GM12892 (cell line): Measurements from ENCODE around the gene RAD23B. TPM values are rescaled to one million over a fixed set of nuclear protein-coding genes. Genes with fewer than 3 reads are reported as not detected.

Source experiments
- DNase-seq: peaks from one replicate; pipeline ENCODE4 v3.0.0; 2011; ENCODE audit not compliant: insufficient read length
- FAIRE-seq: peaks from 2 replicates; lab custom pipeline; 2011; peaks lifted over from hg19 to GRCh38; lab: Jason Lieb, UNC
- POLR2A ChIP-seq: IDR thresholded peaks from 2 replicates; pipeline ENCODE4 v1.6.1; 2011; ENCODE audit warnings: low read depth, low read length, control low read depth
- POLR2AphosphoS5 ChIP-seq: IDR thresholded peaks from 2 replicates; pipeline ENCODE4 v1.6.1; 2011; ENCODE audit warnings: low read depth, low read length, control low read depth
- TAF1 ChIP-seq: IDR thresholded peaks from 2 replicates; pipeline ENCODE4 v1.6.1; 2011; ENCODE audit warnings: low read depth, mild to moderate bottlenecking, control low read depth, low read length, borderline replicate concordance
- polyA plus RNA-seq: library from polyadenylated mRNA; unstranded; fragments of >200 nt; gene quantifications from one replicate; pipeline ENCODE4 v1.2.1, GENCODE V29; 2012; ENCODE audit warnings: missing spikeins, inconsistent platforms; ENCODE audit not compliant: missing spikeins

Gene RAD23B
- 76.7 TPM for polyA plus RNA-seq

DNA sequence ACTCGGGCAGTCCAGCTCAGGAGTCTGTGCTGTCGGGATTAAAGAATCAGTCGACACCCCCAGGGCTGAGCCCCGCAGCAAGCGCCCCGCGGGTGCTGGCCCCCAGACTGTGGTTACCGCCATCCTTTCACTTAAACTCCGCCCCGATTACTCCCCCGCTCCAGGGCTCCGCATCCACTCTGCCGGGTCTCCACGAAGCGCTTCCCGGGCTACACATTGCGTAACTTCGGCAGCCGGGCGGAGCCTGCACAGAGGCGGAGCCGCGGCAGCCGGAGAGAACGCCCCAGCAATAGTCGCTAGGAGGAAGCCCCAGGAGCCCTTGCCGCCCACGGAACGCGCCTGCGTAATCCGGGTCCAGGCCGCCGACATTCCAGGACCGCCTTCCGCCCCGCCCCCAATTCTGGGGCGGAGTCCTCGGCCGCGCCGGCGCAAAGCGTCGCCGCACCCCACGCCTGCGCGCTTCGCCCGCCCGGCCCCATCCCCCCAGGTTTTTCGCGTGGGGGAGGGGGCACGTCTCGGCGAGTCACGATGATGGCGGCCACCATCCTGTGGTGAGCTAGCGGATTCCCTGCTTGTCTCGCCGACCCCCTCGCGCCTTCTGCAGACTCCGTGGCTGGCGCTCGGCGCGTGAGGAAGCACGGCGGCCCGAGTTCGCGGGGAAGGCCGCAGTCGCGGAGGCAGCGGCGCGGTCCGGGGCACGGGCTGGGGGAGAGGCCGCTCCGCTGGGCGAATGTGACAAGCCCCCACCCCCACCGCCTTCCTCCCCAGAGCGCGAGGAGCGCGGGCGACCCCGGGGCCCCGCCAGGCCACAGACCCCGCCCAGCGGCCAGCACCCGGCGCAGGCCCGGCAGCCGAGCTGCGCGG lies at the start of gene RAD23B:
Gene RAD23B, plus strand, starts transcription at position 521 of the 864 bp plus-strand sequence. CDS start 351 bp downstream, outside the sequence.
- FAIRE-seq (peak; percentile 96), DNase-seq (peak; percentile 80)
- TF ChIP-seq POLR2A, result peak; percentile 91
- peak; percentile 89 for TF ChIP-seq TAF1
- TF ChIP-seq POLR2AphosphoS5, result peak; percentile 81

DNA sequence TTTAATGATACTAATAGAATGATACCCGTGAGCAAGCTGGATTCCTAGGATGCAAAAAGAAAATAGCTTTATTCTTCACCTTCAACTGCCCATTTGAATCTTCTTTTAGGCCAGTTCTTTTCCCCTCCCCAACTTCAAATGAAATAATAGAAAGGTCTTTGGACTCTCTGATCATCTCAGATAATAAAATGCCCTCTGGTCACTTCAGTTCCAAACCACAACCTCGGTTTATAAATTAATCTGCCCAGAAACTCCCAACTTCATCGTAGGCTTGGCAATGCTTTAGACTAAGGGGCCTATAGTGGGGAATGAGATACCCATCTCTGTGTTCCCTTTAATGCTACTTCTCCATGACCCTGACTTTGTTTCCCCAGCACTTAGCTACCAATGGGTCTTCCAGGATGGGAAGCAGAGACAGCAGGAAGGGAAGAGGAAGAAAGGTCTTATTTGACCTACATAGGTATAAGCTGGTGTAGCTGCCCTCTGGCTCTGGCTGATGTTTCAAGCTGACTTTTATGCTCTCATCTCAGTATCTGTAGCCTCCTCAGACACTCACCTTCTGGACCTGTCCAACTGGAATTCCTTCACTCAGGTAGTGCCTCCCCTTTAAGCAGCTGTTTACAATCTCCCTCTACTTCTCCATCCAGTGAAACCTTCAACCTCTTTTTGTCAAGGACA lies 47.2 kb upstream of the RAD23B start:
- FAIRE-seq (no peak), DNase-seq (no peak)
- no peak for TF ChIP-seq POLR2AphosphoS5
- TF ChIP-seq TAF1, result no peak
- TF ChIP-seq POLR2A, result no peak

DNA sequence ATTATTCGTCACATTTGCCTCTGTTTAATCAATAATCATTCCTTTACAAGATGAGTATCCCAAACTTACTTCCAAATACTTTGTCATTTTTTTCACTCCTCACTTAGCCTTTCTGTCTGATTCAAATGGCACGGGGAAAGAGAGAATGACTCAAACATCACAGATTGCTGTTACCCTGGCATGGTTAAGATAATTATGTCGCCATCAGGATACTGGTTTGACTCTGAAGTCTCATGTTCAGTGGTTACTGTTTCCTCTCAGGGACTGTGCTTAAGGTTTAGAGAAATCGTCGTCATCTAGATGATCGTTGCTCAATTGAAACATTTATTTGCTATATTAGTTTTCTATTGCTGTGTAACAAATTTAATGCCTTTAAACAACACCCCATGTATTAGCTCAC lies 45.2 kb upstream of the RAD23B start:
- no peak for FAIRE-seq
- TF ChIP-seq POLR2AphosphoS5, result no peak
- no peak for TF ChIP-seq POLR2A
- no peak for TF ChIP-seq TAF1
- DNase-seq, result no peak

DNA sequence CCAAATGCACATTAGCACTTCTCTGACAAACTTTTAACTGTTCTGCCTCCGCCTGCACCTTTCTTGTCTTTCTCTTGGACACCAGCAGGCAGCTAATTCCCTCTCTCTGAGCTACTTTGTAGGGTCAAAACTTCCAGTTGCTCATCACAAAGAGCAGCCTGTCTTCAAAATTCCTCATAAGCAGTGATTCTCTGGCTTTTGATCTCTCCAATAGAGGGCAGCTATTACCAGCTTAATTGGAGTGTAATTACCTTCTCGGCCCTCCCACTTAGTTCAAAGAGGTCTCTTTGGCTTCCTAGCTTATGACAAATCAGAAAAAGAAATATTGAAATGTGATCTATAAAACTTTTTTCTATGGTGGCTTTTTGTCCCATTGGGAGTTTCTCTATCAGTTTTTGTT lies 43.6 kb upstream of the RAD23B start:
- DNase-seq (no peak), FAIRE-seq (no peak)
- TF ChIP-seq POLR2AphosphoS5, result no peak

- TF ChIP-seq POLR2AphosphoS5, result no peak
- TF ChIP-seq POLR2A, result no peak
- no peak for TF ChIP-seq TAF1
- DNase-seq (no peak), FAIRE-seq (no peak)
These were observed 42.8 kb upstream of the RAD23B start for GRCh38 chr9:107240260-107240659.

GRCh38 chr9:107242073-107243030 lies 40.7 kb upstream of the RAD23B start:
- FAIRE-seq (no peak), DNase-seq (no peak)
- TF ChIP-seq POLR2A (no peak), POLR2AphosphoS5 (no peak), TAF1 (no peak)

GRCh38 chr9:107243742-107244141 lies 39.3 kb upstream of the RAD23B start:
- TF ChIP-seq TAF1 (no peak), POLR2A (no peak), POLR2AphosphoS5 (no peak)
- DNase-seq, result no peak
- no peak for FAIRE-seq

DNA sequence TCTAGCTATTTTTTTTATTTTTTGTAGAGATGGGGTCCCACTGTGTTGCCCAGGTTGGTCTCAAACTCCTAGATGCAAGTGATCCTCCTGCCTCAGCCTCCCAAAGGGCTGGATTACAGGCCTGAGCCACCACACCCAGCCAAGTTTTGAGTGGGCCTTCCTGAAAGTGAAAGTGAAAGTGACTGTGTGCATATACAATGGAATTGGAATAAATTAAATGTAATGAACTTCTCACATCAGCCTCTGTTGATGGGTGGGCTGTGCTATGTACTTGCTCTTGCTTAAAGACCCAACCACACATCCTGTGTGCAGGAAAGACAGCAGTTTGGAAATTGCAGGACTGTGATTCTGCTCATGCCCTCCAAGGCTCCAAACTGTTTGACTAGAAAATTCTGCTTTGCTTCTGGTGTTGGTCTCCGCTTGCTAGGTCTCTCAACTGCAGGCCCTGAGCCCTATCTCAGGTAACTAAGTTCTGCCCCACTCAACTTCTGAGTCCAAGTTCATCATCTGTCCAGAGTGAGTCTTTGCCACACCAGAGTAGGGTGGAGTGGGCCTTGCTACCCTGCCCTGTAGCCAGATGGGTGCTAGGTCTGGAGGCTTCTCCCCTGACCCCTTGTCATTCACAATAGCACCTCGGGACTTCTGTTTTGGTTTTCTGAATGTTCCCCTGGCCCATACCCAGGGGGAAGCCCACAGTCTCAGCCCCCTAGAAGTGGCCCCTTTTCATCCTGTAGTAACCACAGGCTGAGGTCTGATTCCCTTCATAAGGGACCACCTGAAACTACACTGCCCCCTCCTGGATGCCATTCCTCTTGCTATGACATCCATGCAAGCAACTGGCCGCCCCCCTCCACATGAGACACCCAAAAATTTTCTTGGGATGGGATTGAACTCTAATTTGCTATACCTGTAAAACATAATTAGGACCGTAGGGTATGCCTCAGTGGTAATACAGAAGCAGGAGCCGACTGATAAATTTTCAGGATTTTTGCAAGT lies 36.5 kb upstream of the RAD23B start:
- TF ChIP-seq POLR2A (no peak), POLR2AphosphoS5 (no peak), TAF1 (no peak)
- no peak for FAIRE-seq
- no peak for DNase-seq

DNA sequence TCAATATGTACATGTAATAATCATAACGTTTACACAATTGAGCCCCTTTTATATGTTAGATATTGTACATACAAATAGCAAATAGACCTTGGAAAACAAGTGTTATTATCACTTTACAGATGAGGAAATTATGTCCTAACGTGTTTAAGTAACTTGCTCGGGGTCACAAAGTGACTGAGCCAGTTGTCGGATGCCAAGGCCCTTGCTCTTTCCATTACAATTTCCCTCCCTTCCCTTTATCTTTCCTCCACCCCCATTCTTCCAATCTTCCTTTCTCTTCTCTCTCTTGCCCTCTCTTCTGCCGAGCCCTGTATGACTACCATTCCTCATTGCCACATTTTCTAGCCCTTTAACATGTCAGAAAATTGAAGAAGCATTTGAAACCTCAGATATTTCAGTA lies 34.4 kb upstream of the RAD23B start:
- no peak for TF ChIP-seq POLR2AphosphoS5
- no peak for TF ChIP-seq TAF1
- TF ChIP-seq POLR2A, result no peak
- no peak for FAIRE-seq
- no peak for DNase-seq

- no peak for DNase-seq
- no peak for FAIRE-seq
- TF ChIP-seq TAF1, result no peak
- TF ChIP-seq POLR2A, result no peak
- TF ChIP-seq POLR2AphosphoS5, result no peak
These were observed 33.9 kb upstream of the RAD23B start for GRCh38 chr9:107249131-107249533.
